Erythroblast (primary cell): Measurements from ENCODE around the gene NUFIP2.

Experiments used
- GATA1 ChIP-seq: IDR thresholded peaks from 2 replicates; pipeline ENCODE4 v1.6.1; 2011; ENCODE audit warnings: low read depth, mild to moderate bottlenecking, control low read depth, low read length, moderate library complexity
- POLR2A ChIP-seq: IDR thresholded peaks from 2 replicates; pipeline ENCODE4 v1.6.1; 2011; ENCODE audit warnings: mild to moderate bottlenecking, low read length

DNA sequence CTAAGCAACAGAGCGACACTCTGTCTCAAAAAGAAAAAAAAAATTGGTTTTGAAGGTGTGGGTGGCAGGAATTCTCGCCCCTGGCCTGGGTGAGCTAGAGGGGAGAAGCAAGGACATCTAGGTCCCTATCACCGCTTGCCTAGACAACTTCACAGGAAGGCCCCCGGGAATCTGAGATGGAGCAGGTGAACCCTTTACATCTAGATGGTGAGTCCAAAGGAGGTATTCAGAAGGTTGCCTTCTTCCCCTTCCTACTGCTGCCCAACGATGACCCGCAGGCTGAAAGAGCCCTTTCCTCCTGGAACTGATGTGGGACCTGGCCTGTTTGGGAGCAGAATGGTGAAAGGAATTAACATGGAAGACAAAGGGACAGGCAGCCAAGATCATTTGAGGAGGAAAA lies 48.5 kb downstream of the NUFIP2 start:
- TF ChIP-seq POLR2A (no peak), GATA1 (no peak)
